ENCODE results near the gene PLA1A. TPM values are rescaled to one million over a fixed set of nuclear protein-coding genes. Genes with fewer than 3 reads are reported as not detected.
"Not testable (repeated sequence)": the region's sequence is repeated elsewhere in the genome, so short reads cannot be mapped to it uniquely, and the experiment has no call there.

The PLA1A gene, protein sequence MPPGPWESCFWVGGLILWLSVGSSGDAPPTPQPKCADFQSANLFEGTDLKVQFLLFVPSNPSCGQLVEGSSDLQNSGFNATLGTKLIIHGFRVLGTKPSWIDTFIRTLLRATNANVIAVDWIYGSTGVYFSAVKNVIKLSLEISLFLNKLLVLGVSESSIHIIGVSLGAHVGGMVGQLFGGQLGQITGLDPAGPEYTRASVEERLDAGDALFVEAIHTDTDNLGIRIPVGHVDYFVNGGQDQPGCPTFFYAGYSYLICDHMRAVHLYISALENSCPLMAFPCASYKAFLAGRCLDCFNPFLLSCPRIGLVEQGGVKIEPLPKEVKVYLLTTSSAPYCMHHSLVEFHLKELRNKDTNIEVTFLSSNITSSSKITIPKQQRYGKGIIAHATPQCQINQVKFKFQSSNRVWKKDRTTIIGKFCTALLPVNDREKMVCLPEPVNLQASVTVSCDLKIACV
- 2.8 and 6.7 TPM in 2 replicates for total RNA-seq
- polyA plus RNA-seq (2012): 2.9 TPM

GRCh38 chr3:119597548-119598288 is at the start of gene PLA1A:
Gene PLA1A, plus strand, starts transcription at chr3:119597885. Its CDS starts 29 bp downstream, at chr3:119597914.
- no peak for DNase-seq (ENCODE audit: low read depth)

DNA sequence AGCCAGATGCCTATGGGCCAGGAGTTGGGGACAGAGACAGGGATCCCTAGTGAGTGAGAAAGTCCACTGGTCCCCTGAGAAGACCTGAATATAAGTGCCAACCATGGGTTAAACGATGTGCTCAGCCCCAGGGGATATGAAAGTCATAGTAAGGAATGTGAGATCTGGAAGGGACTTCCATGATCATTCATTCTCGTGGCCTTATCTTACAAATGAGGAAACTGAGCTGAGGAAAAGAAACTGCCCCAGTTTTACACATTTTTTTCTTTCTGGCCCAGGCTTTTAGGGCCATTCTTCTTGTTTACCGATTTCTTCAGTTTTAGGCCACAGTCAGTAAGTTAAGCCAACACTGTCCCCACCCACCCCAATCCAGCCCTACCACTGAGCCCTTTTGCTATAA is 49.3 kb upstream of the PLA1A start:
- DNase-seq (ENCODE audit: low read depth): no peak

DNA sequence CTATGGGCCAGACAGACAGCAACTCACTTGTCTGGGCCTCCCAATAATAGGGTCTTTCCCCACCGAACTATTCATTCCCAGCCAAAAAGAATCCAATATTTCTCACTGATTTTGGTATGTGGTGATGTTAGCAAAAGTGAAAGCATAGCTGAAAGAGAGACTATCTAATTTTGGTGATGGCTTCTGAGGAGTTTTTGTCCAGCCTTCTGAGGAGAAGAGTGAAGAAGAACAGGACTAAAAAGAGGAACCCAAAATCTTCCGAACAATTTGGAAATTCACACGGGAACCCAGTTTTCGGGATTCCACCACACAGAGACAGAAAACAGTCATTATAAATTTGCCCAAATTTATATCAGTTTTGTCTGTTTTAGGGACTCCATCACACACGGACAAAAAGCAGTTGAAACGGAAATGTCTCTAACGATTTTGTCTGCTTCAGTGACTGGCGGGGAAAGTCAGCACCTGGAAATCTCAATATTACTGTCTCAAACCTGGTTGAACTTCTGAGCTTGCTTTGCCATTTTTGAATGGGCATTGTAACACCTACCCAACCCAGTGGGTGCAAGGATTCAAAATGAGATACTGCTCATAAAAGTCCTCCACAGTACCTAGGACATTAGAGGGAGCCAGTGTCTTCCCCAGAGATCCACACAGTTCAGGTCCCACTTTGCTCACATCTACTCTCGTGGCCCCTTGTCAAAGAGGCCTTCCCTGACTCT is 47.3 kb upstream of the PLA1A start:
- DNase-seq (ENCODE audit: low read depth): peak; percentile 13

GRCh38 chr3:119551598-119551997 is 46.1 kb upstream of the PLA1A start:
- DNase-seq (ENCODE audit: low read depth): no peak

DNA sequence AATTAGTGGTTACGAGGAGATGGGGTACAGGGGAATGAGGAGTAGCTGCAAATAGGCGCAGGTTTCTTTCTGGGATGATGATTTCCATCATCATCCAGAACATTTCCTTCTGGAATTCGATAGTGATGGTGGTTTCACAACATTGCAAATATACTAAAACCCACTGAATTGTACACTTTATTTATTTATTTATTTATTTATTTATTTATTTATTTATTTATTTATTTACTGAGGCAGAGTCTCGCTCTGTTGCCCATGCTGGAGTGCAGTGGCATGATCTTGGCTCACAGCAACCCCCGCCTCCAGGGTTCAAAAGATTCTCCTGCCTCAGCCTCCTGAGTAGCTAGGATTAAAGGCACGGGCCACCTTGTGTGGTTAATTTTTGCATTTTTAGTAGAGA is 44.8 kb upstream of the PLA1A start:
- DNase-seq (ENCODE audit: low read depth): not testable (repeated sequence)

DNA sequence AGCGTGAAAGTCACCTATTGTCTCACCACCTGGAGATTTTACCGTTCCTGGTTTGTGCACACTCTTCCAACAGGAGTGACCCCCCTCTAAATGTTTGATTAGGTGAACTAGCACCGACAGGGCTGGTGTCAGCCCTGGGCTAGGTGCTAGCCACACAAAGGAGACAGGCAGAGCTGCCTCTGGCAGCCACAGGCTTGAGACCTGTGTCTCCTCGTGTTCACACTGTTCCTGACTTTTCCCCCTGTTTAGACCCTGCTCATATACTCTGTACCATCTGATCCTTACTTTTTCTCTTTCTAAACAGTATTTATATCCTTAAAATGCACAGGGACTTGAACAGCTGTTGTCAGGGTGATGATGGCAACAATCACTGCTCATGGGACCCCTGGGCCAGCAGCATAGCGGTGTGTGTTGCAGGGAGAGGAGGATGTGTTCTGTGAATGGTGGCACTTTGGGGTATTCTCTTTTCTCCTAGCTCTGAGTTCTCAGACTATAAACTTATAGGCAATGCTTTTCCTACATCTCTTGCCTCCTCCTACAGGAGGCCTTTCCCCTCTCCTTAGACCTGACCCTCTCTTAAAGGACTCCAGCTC is 43.8 kb upstream of the PLA1A start:
- no peak for DNase-seq (ENCODE audit: low read depth)

DNA sequence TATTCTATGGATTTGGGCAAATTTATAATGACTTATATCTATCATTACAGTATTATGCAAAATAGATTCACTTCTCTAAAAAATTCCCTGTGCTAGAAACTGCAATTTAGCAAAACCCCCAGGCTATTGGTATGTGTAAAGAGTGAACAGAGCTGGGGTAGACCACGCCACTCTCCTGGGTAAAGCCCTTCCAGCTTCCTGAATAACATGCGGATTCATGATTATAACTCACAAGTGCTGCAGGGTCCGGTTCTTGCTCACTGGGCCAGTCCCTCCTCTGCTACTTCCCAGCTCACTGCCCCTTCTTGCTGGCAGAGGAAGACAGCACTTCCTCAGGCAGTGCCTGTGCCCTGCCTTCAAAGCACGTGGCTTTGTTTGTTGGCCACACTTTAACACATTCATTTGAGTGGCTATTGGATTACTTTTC is 42.4 kb upstream of the PLA1A start:
- no peak for DNase-seq (ENCODE audit: low read depth)

DNA sequence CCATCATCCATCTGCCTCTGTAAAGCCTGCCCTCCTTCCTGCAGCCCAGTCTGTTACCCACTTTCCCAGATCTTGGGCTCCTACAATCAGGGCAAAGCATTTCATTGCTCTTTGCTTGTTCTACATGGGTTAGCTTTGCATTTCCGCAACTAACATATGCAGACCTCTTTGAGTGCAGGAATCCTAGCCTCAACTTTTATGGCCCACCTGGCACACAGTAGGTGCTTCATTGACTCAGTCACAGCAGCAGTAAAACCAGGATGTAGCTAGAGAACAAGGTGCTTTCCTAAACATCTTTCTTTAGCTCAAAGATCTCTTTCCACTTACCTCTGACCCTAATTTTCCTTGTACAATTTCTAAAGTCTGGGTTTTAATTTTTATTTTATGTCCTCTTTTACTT is 41.8 kb upstream of the PLA1A start:
- no peak for DNase-seq (ENCODE audit: low read depth)

GRCh38 chr3:119557192-119557876 is 40.4 kb upstream of the PLA1A start:
- DNase-seq (ENCODE audit: low read depth): no peak

DNA sequence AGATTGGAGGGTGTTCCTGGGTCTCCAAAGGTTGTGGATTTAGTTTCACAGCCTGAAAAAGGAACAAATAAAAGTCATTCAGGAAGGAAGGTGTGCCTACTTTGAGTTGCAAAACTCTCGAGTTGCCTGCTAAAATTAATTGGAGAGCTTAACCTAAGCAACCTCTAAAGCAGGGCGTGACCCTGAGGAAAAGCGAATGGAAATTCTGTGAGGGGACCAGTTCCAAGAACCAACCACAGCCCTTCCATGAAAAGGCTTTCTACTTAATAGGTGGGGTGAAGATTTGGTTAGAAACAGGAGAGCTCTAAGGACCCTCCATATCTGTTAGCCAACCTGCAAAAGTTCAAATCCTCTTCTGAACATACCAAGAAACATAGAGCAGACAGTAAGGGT is 39.8 kb upstream of the PLA1A start:
- DNase-seq (ENCODE audit: low read depth): no peak

DNA sequence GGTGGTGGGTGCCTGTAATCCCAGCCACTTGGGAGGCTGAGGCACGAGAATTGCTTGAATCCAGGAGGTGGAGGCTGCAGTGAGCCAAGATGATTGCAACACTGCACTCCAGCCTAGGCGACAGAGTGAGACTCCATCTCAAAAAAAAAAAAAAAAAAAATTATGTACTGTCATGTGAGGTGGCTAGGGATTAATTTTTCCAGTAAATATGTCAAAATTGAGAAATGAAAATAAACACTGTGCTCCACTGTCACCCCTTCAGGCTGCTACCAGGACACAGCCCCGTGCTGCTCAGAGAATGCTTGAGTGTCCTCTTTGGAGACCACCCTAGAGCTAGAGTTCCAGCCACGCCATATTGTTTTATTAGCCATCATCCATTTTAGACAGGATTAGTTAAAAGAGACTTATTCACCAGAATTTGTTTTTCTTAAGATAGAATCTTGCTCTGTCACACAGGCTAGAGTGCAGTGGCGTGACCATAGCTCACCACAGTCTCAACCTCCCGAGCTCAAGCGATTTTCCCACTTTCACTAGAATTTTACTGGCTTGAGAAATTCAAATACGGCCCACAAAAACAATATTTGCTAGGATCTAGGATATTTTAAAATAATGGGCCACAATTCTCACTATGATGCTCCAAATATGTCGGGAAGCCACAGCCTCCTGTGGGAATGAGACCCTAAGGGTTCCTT is 38.9 kb upstream of the PLA1A start:
- no peak for DNase-seq (ENCODE audit: low read depth)

DNA sequence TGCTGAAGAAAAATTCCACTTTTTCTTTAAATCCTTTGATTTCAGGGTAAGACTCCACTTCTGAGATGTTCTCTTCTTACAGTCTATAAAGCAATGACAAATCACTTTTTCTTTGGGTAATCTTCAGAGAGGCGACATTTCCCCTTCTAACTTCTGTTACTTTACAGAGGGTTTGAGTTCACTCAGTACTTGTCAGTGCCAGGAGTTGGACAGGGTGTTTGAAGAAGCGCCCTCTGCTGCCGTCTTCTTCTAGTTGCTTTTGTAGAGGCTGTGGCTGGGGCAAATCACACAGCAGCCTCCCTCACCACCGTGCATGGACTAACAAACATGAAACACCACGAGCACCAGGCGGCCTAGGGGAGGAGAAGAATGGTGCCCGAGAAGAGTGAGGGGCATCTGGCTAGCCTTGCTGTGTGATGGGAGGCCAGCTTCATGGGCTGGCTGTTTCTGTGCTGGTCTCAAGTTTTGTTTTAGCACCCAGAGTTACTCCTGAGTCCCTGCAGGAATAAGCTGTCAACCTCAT is 38.2 kb upstream of the PLA1A start, which contains the start of gene CD80:
Gene CD80, minus strand, starts transcription at position 174 of the 523 bp plus-strand sequence. CDS start 1,886 bp downstream, outside the sequence.
- DNase-seq (ENCODE audit: low read depth): peak; percentile 52

DNA sequence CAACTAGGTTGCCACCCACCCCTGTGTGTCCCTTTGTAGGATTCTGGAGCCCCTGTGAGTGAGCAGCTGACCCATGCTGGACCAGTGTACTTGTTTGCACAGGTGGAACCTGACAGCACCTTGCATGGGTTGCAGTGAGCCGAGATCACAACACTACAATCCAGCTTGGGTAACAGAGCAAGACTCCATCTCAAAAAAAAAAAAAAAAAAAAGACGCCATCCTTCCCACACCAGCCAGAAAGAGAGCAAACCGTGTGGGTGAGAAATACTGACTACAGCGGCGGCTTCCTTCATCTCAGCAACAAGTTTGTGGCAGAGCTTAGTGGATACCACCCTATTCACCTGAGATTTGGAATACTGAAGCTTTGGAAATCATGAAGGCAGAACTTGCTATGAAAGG is 37.5 kb upstream of the PLA1A start:
- DNase-seq (ENCODE audit: low read depth): no peak

- DNase-seq (ENCODE audit: low read depth): peak; percentile 11
These were observed 35.3 kb upstream of the PLA1A start for GRCh38 chr3:119562307-119562961.

- DNase-seq (ENCODE audit: low read depth): not testable (repeated sequence)
These were observed 34.4 kb upstream of the PLA1A start for GRCh38 chr3:119563334-119563733.

DNA sequence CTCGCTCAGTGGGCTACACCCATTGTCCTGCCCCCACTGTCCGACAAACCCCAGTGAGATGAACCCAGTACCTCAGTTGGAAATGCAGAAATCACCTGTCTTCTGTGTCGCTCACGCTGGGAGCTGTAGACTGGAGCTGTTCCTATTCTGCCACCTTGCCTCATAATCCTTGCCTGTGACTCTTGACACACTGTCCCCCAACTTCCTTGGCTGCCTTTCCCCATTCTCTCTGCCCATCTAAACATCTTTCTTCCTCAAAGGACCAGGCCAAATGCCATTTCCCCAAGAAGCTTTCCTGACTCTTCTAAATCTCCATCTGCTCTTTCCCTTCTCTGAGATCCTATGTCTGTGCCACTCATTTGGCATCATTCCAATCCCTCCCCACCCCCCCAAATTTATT is 28.5 kb upstream of the PLA1A start:
- DNase-seq (ENCODE audit: low read depth): no peak

- DNase-seq (ENCODE audit: low read depth): no peak
These were observed 27.5 kb upstream of the PLA1A start for GRCh38 chr3:119570229-119570628.

GRCh38 chr3:119571230-119571629 is 26.5 kb upstream of the PLA1A start:
- peak; percentile 40 for DNase-seq (ENCODE audit: low read depth)

- no peak for DNase-seq (ENCODE audit: low read depth)
These were observed 26.0 kb upstream of the PLA1A start for GRCh38 chr3:119571688-119572087.
